NCI-H1436 treated with DMSO at 0.1 percent for 48 hours (cell line): Measurements from ENCODE around the gene ELL.

Experiments
- DNase-seq: peaks from one replicate; lab custom pipeline; 2025; lab: John Stamatoyannopoulos, UW

Gene ELL

DNA sequence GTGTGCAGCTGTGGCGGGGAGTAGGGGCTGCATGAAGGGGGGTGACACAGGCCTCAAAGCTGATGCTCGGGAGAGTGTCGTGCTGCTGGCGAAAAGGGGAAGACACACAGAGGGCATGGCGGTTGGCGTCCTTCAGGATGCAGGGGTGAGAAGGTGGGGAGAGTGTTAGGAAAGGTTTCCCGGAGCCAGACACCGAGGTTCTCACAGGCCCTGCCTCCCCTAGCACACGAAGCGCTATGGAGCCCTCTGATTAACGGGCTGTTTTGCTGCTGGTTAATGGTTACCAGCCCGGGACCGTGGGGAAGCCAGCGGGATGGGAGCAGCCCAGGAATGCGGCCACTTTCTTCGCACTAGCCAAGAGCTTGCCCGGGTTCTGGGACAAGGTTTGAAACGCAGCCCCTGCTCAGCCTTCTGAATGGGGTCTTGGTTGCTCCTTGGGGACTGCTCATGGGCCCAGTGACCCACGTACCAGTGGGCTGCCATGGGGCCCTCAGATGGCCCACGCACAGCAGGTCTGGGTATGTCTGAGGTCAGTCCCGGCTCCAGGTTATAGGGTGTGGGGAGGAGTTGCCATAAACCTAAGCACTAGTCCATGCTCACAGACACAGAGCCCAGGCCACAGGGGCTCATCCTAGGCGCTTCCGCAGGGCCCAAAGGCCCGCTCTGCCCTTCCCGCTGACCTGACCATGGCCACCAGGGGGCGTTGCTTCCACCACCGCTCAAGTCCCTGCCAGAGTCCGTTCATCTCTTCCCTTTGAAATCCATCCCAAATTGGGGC, 52.6 kb downstream of the ELL start:
- DNase-seq, result no peak

DNA sequence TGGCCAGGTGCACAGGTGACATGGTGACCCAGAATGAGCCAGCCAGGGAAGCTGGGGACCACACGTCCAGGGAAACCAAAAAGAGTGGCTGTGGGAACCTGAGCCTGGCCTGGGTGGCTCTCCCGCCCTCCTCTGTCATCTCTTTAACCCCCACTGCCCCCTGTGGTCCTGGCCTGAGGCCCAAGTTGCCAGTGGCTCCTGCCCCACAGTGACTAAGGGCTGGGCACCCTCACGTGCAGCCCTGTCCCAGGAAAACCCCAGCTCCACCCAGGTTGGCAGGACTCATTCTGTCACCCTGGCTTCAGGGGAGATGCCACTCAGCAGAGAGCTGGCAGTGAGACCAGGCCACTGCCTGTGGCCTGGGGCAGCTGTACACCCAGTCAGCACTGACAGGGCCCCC, 53.4 kb downstream of the ELL start:
- no peak for DNase-seq

DNA sequence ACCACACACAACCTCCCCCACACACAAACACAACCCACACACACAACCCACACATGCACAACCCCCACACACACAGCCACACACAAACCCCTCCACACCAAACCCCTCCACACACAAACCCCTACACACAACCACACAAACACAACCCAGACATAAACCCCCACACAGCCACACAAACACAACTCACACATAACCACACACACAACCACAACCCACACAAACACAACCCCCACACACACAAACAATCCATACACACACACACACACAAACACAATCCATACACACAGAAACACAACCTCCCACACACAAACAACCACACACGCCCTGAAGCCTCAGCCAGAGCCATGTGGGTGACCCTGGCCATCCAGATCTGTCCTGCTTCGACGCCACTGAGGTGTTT, 53.9 kb downstream of the ELL start:
- no peak for DNase-seq

DNA sequence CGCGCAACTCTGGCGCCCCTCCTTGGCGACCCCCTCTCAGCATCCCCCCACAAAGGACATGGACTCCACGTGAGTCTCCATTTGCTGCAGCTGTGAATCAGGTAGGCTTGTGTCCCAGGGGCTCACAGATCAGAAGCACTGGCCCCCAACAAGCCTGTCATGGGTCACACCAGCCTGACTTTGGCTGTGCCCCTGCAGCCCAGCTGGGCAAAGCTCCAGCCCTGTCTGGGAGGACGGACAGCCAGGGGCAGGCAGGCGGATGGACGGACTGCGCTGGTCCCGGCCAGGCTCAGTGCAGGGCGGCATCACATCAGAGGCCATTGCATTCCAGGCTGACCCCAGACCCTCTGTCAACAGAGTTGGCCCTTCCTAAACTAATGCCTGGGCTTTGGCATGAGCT, 55.5 kb downstream of the ELL start:
- no peak for DNase-seq

DNA sequence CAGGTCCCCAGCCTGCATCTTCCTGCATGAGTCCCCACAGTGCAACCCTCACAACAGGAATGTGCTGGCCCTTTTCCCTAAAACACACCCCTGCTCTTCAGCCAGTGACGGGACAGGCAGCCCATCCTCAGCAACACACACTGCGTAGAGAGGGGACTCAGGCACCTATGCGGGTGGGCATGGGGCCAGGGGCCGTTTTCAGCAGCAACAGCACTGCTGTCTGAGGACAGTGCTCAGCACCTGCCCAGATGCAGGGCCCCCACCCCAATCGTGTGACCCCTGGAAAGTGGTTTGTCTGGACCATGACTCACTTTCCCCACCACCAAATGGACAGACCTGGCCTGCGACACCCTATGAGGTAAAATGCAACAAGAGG, 55.9 kb downstream of the ELL start:
- no peak for DNase-seq

DNA sequence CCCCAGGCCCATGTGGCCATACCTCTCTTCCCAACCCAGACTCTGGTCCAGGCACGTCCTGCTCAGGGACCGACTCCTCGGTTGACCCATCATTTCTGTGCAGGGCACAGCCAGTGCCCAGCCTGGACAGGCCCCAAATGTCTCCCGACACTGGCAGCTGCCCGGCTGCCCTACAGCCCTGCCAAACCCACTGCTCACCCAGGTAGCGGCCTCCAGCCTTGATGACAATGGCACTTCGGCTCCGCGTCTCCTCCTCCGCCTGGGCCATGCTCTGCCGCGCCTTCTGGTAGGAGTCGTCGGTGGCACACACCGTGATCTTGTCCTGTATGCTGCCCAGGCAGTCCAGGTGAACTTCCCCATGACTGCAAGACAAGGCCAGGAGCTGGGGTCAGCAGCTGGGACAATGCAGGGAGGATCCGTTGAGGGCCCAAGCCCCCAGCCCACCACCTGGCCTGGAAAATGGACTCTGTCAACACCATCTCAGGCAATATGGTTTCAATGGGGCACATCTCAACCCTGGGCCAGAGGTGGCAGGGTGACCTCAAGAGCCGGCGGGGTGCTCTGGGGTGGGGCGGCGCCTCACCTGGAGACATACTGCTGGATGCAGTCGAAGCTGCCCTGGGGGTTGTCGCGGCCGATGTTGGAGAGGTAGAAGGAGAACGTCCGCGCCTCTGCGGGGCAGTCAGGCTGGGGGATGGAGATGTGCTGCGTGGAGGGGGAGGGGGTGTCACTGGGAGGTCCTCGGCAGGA, 56.5 kb downstream of the ELL start:
- DNase-seq, result no peak

DNA sequence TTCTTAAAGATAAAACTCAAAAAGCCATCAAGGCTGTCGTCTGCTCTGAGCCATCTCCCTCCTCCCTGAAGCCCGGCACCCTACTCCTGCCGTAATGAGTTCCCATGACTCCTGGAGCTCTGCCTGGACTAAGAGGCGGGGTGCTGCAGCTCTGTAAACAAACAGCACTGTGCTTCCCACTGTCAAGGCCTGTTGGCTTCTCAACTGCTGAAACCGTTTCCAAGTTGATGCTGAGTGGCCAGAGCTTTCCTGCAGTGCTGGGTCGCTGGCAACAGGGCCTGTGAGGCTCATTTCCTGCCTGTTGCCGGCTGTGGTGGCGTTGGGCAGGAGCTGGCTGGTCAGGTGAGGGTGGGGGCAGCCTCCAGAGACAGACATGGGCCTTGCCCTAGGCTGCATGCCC, 57.2 kb downstream of the ELL start:
- no peak for DNase-seq

DNA sequence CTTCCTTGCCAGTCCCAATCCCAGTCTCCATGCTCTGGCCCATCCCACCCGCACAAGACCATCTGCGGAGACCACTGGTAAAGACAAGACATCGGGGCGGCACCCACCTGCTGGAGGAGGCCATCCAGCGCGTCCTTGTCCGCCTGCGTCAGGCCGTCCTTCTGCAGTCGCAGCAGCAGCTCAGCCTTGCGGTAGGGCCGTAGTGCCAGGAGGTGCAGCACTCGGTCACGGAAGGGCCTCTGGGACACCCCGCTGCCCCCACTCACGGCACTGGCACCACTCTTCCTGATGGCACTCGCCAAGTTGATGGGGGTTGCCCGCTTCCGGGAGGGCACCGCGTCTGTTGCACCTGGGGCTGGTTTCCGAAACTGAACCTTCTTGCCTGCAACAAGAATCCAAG, 60.4 kb downstream of the ELL start:
- no peak for DNase-seq

DNA sequence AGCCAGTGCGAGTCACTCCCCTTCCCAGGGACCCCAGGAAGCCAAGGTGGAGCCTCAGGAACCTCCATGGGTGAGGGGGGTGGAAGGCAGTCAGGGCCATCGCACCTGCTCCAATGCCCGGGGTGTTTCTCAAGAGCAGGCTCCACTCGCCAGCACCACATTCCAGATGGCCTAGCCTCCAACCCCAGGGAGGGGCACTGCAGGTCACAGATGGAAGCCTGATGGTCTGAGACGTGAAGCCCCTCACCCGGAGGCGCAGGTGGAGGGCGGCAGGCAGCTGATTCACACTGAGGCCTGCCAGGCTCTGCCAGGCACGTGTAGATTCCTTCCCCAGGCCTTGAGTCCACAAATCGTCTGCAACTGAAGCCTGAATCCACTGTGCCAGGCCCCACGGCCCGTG, 61.0 kb downstream of the ELL start:
- no peak for DNase-seq

GRCh38 chr19:18457483-18458331, 64.2 kb downstream of the ELL start:
- DNase-seq, result no peak

- no peak for DNase-seq
Measured at GRCh38 chr19:18456974-18457373, 64.9 kb downstream of the ELL start.

DNA sequence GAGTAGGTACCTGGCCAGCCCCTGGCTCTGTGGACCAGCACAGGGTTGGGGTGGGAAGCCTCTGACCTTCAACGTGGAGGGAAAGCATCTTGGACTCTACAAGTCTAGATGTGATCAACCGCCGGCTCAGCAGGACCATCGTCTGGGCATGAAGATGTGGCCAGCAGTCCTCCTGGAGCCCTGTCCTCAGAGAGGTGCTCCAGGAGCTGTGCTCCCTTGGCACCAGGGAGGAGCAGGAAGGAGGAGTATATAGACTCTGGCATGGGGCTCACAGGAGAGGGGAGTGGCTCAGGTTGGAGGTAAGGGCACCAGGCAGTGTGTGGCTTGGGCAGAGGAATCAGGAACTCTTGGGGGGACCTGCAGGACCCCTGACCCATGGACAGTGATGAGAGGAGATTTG, 65.6 kb downstream of the ELL start:
- DNase-seq, result no peak

DNA sequence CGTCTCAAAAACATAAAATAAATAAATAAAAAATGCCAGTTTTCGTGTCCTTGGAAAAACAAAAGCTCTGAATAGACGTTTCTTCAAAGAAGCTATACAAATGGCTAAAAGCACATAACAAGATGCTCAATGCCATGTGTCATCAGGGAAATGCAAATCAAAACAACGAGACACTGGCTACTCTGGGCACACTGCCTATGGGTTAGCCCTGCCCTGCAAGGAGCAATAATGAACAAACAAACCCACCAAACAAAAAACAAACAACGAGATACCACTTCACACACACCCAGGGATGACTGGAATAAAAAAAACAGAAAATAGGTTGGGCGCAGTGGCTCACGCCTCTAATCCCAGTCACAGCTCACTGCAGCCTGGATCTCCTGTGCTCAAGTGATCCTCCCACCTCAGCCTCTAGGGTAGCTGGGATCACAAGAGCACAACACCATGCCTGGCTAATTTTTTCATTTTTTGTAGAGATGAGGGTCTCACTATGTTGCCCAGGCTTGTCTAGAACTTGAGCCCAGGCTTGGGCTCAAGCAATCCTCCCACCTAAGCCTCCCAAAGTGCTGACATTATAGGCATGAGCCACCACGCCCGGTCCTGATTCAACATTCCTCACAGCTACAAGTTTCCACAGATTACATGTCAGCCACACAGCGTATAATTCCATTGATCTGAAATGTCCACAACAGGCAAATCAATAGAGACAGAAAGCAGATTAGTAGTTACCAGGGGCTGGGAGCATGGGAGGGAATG, 68.4 kb downstream of the ELL start:
- DNase-seq, result no peak

DNA sequence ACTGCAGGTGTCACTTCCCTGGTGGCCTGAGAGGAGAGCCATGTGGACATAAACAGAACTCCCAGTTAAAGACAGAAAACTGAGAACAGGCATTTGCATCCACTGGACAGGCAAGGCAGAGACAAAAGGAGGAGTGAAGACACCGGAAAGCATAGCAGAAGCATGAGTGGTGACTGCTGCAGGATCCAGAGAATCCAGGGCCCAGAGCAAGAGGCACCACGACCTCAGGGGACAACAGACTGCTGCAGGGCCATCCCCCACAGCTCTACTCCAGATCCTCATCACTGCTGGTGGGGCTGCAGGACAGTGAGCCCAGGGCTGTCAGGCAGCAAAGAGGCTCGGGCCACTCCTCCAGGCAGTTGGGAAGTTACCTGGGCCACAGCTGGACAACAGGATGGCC, 69.5 kb downstream of the ELL start:
- DNase-seq, result no peak

GRCh38 chr19:18450931-18451836, 70.7 kb downstream of the ELL start:
- DNase-seq, result peak; percentile 29

- no peak for DNase-seq
Measured at GRCh38 chr19:18450021-18450930, 71.6 kb downstream of the ELL start.

DNA sequence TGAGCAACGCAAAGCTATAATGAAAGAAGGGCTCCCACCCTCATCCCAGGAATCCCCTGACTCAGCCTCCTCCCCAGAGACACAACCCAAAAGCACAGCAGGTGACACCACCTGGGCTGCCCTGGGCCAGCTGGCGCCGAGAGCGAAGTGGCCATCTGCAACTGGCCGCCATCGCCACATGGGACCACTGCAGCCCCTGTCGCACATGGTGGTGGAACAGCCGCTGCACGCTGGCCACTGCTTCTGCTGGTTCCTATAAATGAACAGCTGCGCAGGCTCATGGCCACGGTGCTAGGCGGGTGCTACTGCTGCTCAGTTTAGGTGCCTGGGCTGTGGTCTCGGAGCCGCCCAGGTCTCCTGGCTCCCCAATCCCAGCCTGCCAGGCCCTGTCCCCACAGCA, 72.3 kb downstream of the ELL start:
- DNase-seq, result no peak

- no peak for DNase-seq
Measured at GRCh38 chr19:18446811-18447359, 75.0 kb downstream of the ELL start.

- no peak for DNase-seq
Measured at GRCh38 chr19:18446145-18446810, 75.6 kb downstream of the ELL start.
